GM12864 (cell line): Measurements from ENCODE around the gene REXO1.

Experiments
- DNase-seq: peaks from one replicate; pipeline ENCODE4 v3.0.0-alpha.2; 2011; ENCODE audit warnings: low read depth
- H3K4me3 ChIP-seq: 2 replicates; pipeline ENCODE4 v1.5.1; 2011; ENCODE audit warnings: mild to moderate bottlenecking, low read depth, low read length, control low read depth
- CTCF ChIP-seq: IDR thresholded peaks from 2 replicates; pipeline ENCODE4 v1.5.1; 2011; ENCODE audit warnings: low read depth, mild to moderate bottlenecking, moderate library complexity, low read length, control low read depth, inconsistent platforms; ENCODE audit errors: missing control alignments

Gene REXO1

GRCh38 chr19:1825909-1826556 lies 22.2 kb downstream of the REXO1 start:
- DNase-seq, result no peak
- TF ChIP-seq CTCF, result peak; percentile 88
- no peak overlapping the region for H3K4me3 ChIP-seq

GRCh38 chr19:1824252-1824622 lies 24.0 kb downstream of the REXO1 start:
- H3K4me3 ChIP-seq, result no peak overlapping the region
- DNase-seq, result no peak
- no peak for TF ChIP-seq CTCF

GRCh38 chr19:1823539-1824251 lies 24.6 kb downstream of the REXO1 start:
- no peak overlapping the region for H3K4me3 ChIP-seq
- no peak for TF ChIP-seq CTCF
- no peak for DNase-seq

- no peak overlapping the region for H3K4me3 ChIP-seq
- TF ChIP-seq CTCF, result no peak
- DNase-seq, result no peak
Observed at GRCh38 chr19:1823020-1823419, 25.3 kb downstream of the REXO1 start.

GRCh38 chr19:1822210-1822609 lies 26.1 kb downstream of the REXO1 start:
- no peak for TF ChIP-seq CTCF
- no peak overlapping the region for H3K4me3 ChIP-seq
- DNase-seq, result no peak

GRCh38 chr19:1819341-1820255 lies 28.7 kb downstream of the REXO1 start:
- no peak for DNase-seq
- no peak for TF ChIP-seq CTCF

More at GRCh38 chr19:1819341-1820255, 28.7 kb downstream of the REXO1 start:
- no peak overlapping the region for H3K4me3 ChIP-seq
